ENCODE results near the gene GDPD3. TPM values are rescaled to one million over a fixed set of nuclear protein-coding genes. Genes with fewer than 3 reads are reported as not detected.
A peak's percentile ranks its signal among the peaks of the same experiment; 100 is the strongest.

GDPD3 gene, protein sequence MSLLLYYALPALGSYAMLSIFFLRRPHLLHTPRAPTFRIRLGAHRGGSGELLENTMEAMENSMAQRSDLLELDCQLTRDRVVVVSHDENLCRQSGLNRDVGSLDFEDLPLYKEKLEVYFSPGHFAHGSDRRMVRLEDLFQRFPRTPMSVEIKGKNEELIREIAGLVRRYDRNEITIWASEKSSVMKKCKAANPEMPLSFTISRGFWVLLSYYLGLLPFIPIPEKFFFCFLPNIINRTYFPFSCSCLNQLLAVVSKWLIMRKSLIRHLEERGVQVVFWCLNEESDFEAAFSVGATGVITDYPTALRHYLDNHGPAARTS
- 2.1 and 3.3 TPM in 2 replicates for total RNA-seq (2014; rRNA removed; shearing (Covaris generic); ENCODE audit: low replicate concordance)

DNA sequence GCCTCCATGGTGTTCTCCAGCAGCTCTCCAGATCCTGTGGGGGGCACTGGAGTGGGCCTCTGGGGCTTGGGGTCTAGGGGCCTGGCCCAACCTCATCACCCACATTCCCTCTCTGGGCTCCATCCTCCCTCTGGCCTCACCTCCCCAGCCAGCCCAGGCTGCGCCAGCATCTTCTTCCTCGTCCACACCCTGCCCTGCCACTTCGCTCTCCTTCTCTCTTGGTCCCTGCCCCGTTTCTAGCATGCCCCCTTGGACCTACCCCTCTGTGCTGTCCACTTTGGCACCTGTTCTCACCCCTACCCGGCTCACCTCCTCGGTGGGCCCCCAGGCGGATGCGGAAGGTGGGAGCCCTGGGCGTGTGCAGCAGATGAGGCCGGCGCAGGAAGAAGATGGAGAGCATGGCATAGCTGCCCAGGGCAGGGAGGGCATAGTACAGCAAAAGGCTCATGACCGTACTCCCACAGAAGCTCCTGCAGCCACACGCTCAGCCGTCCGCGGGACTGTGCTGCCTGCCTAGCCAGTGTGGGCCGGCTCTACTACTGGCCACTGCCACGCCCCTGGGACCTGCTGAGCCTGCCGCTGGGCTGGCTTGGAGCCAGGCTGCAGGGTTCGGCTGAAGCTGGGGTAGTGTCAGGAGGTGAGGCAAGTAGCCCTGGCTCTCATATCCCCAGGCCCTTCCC lies at the start of gene GDPD3:
TSS of gene GDPD3 (minus strand) at position 507 of the 680 bp plus-strand sequence. CDS start at position 448, 59 bp downstream.
- Histone ChIP-seq H3K4me1 (ENCODE audit: low read length) (no peaks in the 10 kb centered on the region), H3K4me2 (ENCODE audit: low read depth, low read length, poor library complexity, severe bottlenecking) (no peak within 1 kb of the TSS), H3K36me3 (ENCODE audit: insufficient read depth, low read length) (no peaks in the 10 kb centered on the region), H3K9me3 (ENCODE audit: low read length) (no peaks in the 10 kb centered on the region), H3K27me3 (ENCODE audit: low read length) (no peaks in the 10 kb centered on the region), H2AFZ (ENCODE audit: low read length) (no peak within 1 kb of the TSS), H3K79me2 (ENCODE audit: low read length) (no peaks in the 10 kb centered on the region), H4K20me1 (ENCODE audit: insufficient read depth, low read depth, low read length) (no peaks in the 10 kb centered on the region), H3K4me3 (ENCODE audit: low read length) (no peak within 1 kb of the TSS), H3K9ac (ENCODE audit: low read length) (no peak within 1 kb of the TSS), H3K9me2 (replicated peaks; ENCODE audit: insufficient read depth, low read length) (no peaks in the 10 kb centered on the region), H3K27ac (ENCODE audit: low read length) (no peak within 1 kb of the TSS)
- DNase-seq, result no peak

DNA sequence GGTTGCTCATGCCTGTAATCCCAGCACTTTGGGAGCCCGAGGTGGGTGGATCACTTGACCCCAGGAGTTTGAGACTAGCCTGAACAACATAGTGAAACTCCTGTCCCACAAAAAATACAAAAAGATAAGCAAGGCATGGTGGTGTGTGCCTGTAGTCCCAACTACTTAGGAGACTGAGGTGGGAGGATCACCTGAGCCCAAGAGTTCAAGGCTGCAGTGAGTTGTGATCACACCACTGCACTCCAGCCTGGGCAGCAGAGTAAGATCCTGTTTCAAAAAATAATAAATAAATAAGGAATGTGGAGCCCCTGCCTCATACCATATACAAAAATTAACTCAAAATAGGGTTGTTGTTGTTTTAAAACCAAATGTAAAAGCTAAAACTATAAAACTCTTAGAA lies 43.9 kb upstream of the GDPD3 start:
- Histone ChIP-seq H3K9ac (ENCODE audit: low read length) (no peak overlapping the region), H2AFZ (ENCODE audit: low read length) (no peak overlapping the region), H4K20me1 (ENCODE audit: insufficient read depth, low read depth, low read length) (no peaks in the 10 kb centered on the region), H3K9me3 (ENCODE audit: low read length) (no peaks in the 10 kb centered on the region), H3K4me3 (ENCODE audit: low read length) (no peak overlapping the region), H3K36me3 (ENCODE audit: insufficient read depth, low read length) (no peaks in the 10 kb centered on the region), H3K27ac (ENCODE audit: low read length) (no peak overlapping the region), H3K9me2 (replicated peaks; ENCODE audit: insufficient read depth, low read length) (no peaks in the 10 kb centered on the region), H3K79me2 (ENCODE audit: low read length) (no peaks in the 10 kb centered on the region), H3K4me1 (ENCODE audit: low read length) (no peaks in the 10 kb centered on the region), H3K27me3 (ENCODE audit: low read length) (no peaks in the 10 kb centered on the region), H3K4me2 (ENCODE audit: low read depth, low read length, poor library complexity, severe bottlenecking) (no peak overlapping the region)
- no peak for DNase-seq

DNA sequence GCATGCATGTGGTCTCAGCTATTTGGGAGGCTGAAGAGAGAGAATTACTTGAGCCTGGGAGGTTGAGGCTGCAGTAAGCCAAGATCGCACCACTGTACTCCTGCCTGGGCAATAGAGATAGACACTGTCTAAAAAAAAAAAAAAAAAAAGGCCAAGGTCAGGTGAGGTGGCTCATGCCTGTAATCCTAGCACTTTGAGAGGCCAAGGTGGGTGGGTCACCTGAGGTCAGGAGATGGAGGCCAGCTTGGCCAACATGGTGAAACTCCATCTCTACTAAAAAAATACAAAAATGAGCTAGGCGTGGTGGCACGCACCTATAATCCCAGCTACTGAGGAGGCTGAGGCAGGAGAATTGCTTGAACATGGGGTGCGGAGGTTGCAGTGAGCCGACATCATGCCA lies 41.9 kb upstream of the GDPD3 start:
- H4K20me1 ChIP-seq (ENCODE audit: insufficient read depth, low read depth, low read length), result no peaks in the 10 kb centered on the region
- H3K9me2 ChIP-seq (replicated peaks; ENCODE audit: insufficient read depth, low read length), result no peaks in the 10 kb centered on the region
- H3K4me1 ChIP-seq (ENCODE audit: low read length), result peaks cover 7% of the 10 kb centered on the region

DNA sequence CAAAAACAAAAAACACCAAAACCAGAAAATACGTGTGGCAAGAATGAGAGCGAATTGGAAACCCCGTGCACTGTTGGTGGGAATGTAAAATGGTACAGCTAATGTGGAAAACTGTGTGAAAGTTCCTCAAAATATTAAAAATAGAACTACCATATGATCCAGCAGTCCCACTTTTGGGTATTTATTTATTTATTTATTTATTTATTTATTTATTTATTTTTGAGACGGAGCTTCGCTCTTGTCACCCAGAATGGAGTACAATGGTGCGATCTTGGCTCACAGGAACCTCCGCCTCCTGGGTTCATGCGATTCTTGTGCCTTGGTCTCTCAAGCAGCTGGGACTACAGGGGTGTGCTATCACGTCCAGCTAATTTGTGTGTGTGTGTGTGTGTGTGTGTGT lies 39.2 kb upstream of the GDPD3 start:
- Histone ChIP-seq H3K4me1 (ENCODE audit: low read length) (peaks cover 7% of the 10 kb centered on the region), H3K9ac (ENCODE audit: low read length) (no peak overlapping the region), H3K9me2 (replicated peaks; ENCODE audit: insufficient read depth, low read length) (no peaks in the 10 kb centered on the region), H3K36me3 (ENCODE audit: insufficient read depth, low read length) (no peaks in the 10 kb centered on the region; the same call in 1 of the 2 replicates), H4K20me1 (ENCODE audit: insufficient read depth, low read depth, low read length) (no peaks in the 10 kb centered on the region), H3K4me2 (ENCODE audit: low read depth, low read length, poor library complexity, severe bottlenecking) (no peak overlapping the region), H3K27ac (ENCODE audit: low read length) (no peak overlapping the region), H3K27me3 (ENCODE audit: low read length) (0 out of 2 replicates have a peak, but pooled peaks cover 2% of the 10 kb centered on the region), H2AFZ (ENCODE audit: low read length) (no peak overlapping the region), H3K4me3 (ENCODE audit: low read length) (no peak overlapping the region), H3K9me3 (ENCODE audit: low read length) (peaks cover 12% of the 10 kb centered on the region), H3K79me2 (ENCODE audit: low read length) (no peaks in the 10 kb centered on the region)
- no peak for DNase-seq

More for the DNA sequence above, 41.9 kb upstream of the GDPD3 start:
- Histone ChIP-seq H3K27me3 (ENCODE audit: low read length) (no peaks in the 10 kb centered on the region), H3K9me3 (ENCODE audit: low read length) (no peaks in the 10 kb centered on the region), H3K79me2 (ENCODE audit: low read length) (no peaks in the 10 kb centered on the region), H3K27ac (ENCODE audit: low read length) (no peak overlapping the region), H3K4me3 (ENCODE audit: low read length) (no peak overlapping the region), H3K9ac (ENCODE audit: low read length) (no peak overlapping the region), H2AFZ (ENCODE audit: low read length) (no peak overlapping the region), H3K4me2 (ENCODE audit: low read depth, low read length, poor library complexity, severe bottlenecking) (no peak overlapping the region), H3K36me3 (ENCODE audit: insufficient read depth, low read length) (no peaks in the 10 kb centered on the region; the same call in 1 of the 2 replicates)
- DNase-seq, result no peak

DNA sequence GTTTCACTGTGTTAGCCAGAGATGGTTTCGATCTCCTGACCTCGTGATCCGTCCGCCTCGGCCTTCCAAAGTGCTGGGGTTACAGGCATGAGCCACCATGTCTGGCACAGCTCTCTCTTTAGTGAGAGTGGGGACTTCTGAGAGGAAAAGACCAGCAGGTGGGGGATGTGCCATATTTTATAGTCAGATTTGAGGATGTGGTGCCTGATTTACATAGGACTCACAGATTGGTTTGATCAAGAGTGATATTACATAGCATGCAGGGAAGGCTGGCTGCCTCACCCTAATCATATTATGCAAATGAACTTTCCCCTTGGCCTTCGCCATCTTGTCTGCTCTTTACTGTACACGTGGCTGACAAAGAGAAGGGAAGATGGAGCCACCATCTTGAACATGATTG lies 37.8 kb upstream of the GDPD3 start:
- Histone ChIP-seq H3K36me3 (ENCODE audit: insufficient read depth, low read length) (no peaks in the 10 kb centered on the region; the same call in 1 of the 2 replicates), H3K4me1 (ENCODE audit: low read length) (peaks cover 7% of the 10 kb centered on the region), H3K79me2 (ENCODE audit: low read length) (no peaks in the 10 kb centered on the region), H3K27me3 (ENCODE audit: low read length) (0 out of 2 replicates have a peak, but pooled peaks cover 2% of the 10 kb centered on the region), H3K9me2 (replicated peaks; ENCODE audit: insufficient read depth, low read length) (no peaks in the 10 kb centered on the region), H3K27ac (ENCODE audit: low read length) (no peak overlapping the region), H3K4me3 (ENCODE audit: low read length) (no peak overlapping the region), H3K4me2 (ENCODE audit: low read depth, low read length, poor library complexity, severe bottlenecking) (no peak overlapping the region), H4K20me1 (ENCODE audit: insufficient read depth, low read depth, low read length) (no peaks in the 10 kb centered on the region), H3K9ac (ENCODE audit: low read length) (no peak overlapping the region), H2AFZ (ENCODE audit: low read length) (0 out of 2 replicates have a peak overlapping the region, but pooled peaks have one; percentile 43), H3K9me3 (ENCODE audit: low read length) (peaks cover 12% of the 10 kb centered on the region)
- DNase-seq, result peak; percentile 59

DNA sequence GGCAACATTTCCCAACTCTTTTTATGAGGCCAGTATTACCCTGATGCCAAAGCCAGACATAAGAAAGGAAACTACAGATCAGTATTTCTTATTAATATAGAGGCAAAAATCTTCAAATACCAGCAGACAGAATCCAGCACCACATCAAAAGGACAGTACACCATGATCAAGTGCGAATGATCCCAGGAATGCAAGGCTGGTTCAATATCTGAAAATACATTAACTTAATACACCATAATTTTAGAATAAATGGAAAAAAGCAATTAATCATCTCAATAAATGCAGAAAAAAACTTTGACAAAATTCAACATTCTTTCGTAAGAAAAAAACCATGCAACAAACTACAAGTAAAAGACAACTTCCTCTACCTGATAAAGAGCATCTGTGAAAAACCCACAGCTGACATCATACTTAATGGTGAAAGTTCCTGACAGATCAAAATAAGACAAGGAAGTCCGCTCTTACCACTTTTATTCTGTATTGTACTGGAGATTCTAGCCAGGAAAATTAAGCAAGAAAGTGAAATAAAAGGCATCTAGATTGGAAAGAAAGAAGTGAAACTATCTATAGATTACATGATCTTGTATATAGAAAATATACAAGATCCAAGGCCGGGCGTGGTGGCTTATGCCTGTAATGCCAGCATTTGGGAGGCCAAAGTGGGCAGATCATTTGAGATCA lies 36.1 kb upstream of the GDPD3 start:
- no peaks in the 10 kb centered on the region for H3K79me2 ChIP-seq (ENCODE audit: low read length)
- no peak overlapping the region for H3K4me3 ChIP-seq (ENCODE audit: low read length)
- H3K9ac ChIP-seq (ENCODE audit: low read length), result no peak overlapping the region
- no peak for DNase-seq
- no peaks in the 10 kb centered on the region for H3K9me2 ChIP-seq (replicated peaks; ENCODE audit: insufficient read depth, low read length)
- H3K27ac ChIP-seq (ENCODE audit: low read length), result no peak overlapping the region
- H3K27me3 ChIP-seq (ENCODE audit: low read length), result 0 out of 2 replicates have a peak, but pooled peaks cover 4% of the 10 kb centered on the region
- no peaks in the 10 kb centered on the region for H4K20me1 ChIP-seq (ENCODE audit: insufficient read depth, low read depth, low read length)
- no peak overlapping the region for H3K4me2 ChIP-seq (ENCODE audit: low read depth, low read length, poor library complexity, severe bottlenecking)
- H3K9me3 ChIP-seq (ENCODE audit: low read length), result peaks cover 12% of the 10 kb centered on the region
- H2AFZ ChIP-seq (ENCODE audit: low read length), result no peak overlapping the region
- H3K4me1 ChIP-seq (ENCODE audit: low read length), result peaks cover 7% of the 10 kb centered on the region
- H3K36me3 ChIP-seq (ENCODE audit: insufficient read depth, low read length), result no peaks in the 10 kb centered on the region; the same call in 1 of the 2 replicates

DNA sequence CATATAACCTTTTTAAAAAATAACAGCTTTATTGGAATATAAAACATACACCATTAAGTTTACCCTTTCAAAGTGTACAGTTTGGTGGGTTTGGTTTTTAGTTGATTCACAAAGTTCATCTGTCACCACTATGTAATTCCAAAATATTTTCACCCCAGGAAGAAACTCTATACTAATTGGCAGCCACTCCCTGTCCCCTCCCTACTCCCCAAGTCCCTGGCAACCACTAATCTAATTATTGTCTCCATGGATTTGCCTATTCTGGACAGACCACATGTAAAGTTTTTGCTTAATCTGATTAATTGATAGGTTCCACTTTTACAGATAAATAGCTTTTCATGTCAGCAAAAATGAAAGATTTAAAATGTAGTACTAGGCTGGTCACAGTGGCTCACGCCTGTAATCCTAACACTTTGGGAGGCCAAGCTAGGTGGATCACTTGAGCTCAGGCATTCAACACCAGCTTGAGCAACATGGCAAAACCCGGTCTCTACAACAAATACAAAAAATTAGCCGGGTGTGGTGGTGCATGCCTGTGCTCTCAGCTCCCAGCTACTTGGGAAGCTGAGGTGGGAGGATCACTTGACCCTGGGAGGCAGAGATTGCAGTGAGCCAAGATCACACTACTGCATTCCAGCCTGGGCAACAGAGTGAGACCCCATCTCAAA lies 34.6 kb upstream of the GDPD3 start:
- Histone ChIP-seq H3K4me1 (ENCODE audit: low read length) (peaks cover 7% of the 10 kb centered on the region), H3K4me2 (ENCODE audit: low read depth, low read length, poor library complexity, severe bottlenecking) (no peak overlapping the region), H3K4me3 (ENCODE audit: low read length) (no peak overlapping the region), H3K27me3 (ENCODE audit: low read length) (0 out of 2 replicates have a peak, but pooled peaks cover 4% of the 10 kb centered on the region), H3K79me2 (ENCODE audit: low read length) (no peaks in the 10 kb centered on the region), H3K9ac (ENCODE audit: low read length) (no peak overlapping the region), H2AFZ (ENCODE audit: low read length) (no peak overlapping the region), H3K36me3 (ENCODE audit: insufficient read depth, low read length) (no peaks in the 10 kb centered on the region; the same call in 1 of the 2 replicates), H3K9me3 (ENCODE audit: low read length) (peaks cover 12% of the 10 kb centered on the region), H3K27ac (ENCODE audit: low read length) (no peak overlapping the region), H4K20me1 (ENCODE audit: insufficient read depth, low read depth, low read length) (no peaks in the 10 kb centered on the region), H3K9me2 (replicated peaks; ENCODE audit: insufficient read depth, low read length) (no peaks in the 10 kb centered on the region)
- no peak for DNase-seq

All from Karpas-422 (cell line).